ENCODE measurements around the gene OR8B2.
"Not testable (repeated sequence)": the region's sequence is repeated elsewhere in the genome, so short reads cannot be mapped to it uniquely, and the experiment has no call there.

OR8B2 gene, protein sequence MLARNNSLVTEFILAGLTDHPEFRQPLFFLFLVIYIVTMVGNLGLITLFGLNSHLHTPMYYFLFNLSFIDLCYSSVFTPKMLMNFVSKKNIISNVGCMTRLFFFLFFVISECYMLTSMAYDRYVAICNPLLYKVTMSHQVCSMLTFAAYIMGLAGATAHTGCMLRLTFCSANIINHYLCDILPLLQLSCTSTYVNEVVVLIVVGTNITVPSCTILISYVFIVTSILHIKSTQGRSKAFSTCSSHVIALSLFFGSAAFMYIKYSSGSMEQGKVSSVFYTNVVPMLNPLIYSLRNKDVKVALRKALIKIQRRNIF

DNA sequence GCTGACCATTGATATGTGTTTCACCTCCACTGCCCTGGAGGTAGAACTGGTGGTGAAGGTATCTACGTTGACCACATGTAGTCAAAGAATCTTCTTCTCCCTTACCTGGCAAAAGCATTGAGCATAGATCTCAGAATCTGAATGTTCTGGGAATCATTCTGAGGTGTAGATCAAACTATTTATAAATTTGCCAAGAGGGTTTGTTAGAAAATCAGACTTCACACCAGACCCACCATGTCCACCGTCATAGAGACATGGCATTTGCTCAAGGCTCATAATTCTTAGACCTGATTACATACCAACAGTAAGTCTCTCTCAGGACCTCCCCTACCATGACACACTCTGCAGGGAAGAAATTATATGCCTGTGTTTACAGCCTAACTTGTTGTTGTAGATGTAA is at the start of gene OR8B2:
TSS of gene OR8B2 (minus strand) at position 101 of the 400 bp plus-strand sequence. CDS start 1,156 bp downstream, outside the sequence.
- no peak for DNase-seq
- in situ Hi-C loops (cut with HindIII; ENCODE audit: low pct_ligation_motif_present, low pct_unique_long_range_greater_than_20kb, low sequenced_read_pairs): no loop called here

DNA sequence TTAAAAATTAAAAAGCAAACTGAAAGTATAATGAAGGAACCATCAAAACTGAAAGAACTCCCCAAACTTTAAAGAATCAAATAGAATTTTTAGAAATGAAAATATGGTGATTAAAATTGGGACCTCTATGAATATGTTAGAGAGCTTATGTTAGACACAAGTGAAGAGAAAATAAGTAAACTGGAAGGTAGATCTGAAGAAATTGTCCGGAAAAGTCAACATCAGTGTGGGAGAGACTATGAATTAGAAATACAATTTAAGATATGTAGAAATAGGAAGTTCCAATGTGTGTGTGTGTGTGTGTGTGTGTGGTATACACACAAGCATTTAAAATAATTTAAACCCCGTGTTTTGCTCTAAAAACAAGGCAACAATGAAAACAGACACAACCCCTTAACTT is 45.3 kb upstream of the OR8B2 start:
- no peak for DNase-seq
- in situ Hi-C loops (cut with HindIII; ENCODE audit: low pct_ligation_motif_present, low pct_unique_long_range_greater_than_20kb, low sequenced_read_pairs): loop anchor here (25.0 kb wide), 1 partner anchor 158 kb away; no protein-coding TSS in a partner anchor

DNA sequence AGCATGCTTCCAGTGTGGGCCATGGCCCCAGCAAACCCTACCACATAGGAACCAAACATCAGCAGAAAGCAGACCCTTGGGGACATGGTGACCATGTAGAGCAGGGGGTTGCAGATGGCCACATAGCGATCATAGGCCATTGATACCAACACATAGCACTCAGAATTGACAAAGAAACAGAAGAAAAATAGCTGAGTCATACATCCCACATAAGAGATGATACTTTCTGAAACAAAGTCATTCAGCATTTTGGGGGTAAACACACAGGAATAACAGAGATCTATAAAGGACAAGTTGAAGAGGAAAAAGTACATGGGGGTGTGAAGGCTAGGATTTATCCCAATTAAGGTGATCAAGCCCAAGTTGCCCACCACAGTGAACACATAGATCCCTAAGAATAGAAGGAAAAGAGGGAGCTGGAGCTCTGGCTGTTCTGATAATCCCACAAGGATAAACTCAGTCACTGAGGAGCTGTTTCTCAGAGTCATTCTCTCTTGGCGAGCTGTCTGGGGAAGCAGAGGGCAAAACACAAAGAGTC is 40.2 kb upstream of the OR8B2 start, which contains the start of gene OR8B4:
TSS of gene OR8B4 (minus strand) at position 488 of the 538 bp plus-strand sequence. CDS start at position 488, 0 bp downstream.
- DNase-seq: no peak
- in situ Hi-C loops (cut with HindIII; ENCODE audit: low pct_ligation_motif_present, low pct_unique_long_range_greater_than_20kb, low sequenced_read_pairs): no loop called here

DNA sequence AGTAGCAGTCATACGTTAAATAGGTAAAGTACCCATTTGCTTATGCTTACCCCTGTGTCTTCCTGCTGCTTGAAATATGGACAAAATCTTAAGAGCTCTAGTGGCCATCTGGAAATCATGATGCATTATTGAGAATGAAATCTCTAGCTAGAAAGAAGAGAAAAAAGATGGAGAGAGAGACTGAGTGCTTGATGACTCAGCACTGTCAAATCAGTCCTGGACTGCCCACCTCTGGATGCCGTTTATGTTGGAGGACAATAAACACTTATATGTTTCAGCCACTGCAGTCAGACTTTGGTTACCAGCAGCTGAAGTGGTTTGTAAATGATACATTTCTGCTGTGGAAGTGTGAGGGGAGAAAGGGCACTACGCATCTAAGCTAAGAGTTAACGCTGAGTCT is 36.7 kb upstream of the OR8B2 start:
- DNase-seq: no peak
- in situ Hi-C loops (cut with HindIII; ENCODE audit: low pct_ligation_motif_present, low pct_unique_long_range_greater_than_20kb, low sequenced_read_pairs): no loop called here

DNA sequence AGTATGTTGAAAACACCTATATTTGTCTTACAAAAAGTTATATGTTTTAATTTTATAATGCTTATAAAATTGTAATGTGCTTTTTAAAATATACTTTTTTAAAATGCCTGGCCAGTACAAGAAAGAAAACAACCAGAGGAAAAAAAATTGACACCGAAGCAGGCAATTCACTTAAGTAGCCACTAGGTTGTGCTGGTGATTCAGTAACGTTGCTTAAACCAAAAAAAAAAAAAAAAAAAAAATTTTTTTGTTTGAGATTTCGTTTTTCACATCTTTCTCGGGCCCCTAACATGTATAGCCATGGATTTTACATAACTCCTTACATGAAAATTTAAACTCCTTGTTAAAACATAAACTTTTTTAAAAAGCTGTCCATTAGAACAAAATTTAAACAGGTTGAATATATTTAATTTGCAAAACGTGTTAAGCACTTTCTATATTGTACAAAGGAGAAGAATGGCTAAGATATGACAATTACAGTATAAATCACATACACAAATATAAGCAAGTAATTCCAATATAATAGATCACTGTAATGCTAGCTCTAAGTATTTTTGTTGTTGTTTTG is 31.1 kb upstream of the OR8B2 start:
- in situ Hi-C loops (cut with HindIII; ENCODE audit: low pct_ligation_motif_present, low pct_unique_long_range_greater_than_20kb, low sequenced_read_pairs): no loop called here
- DNase-seq: peak; percentile 50

DNA sequence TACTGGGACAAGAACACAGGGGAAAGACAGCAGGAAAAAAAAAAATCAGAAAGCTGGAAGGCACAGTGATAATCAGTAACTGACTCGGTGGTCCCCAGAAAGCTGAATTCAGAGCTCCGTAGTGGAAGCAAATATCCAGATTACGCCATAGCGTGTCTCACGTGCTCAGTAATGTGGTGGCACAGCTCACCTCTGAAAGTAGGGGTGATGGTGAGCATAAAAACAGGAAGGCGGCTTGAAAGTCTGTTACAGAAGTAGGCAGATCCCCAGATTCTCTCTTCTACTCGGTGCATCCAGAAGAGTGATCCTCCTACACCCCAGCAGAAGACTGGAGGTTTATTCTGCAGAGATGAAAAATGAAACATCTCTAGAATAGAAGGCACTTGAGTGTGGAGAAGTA is 25.6 kb upstream of the OR8B2 start:
- in situ Hi-C loops (cut with HindIII; ENCODE audit: low pct_ligation_motif_present, low pct_unique_long_range_greater_than_20kb, low sequenced_read_pairs): no loop called here
- DNase-seq: no peak

DNA sequence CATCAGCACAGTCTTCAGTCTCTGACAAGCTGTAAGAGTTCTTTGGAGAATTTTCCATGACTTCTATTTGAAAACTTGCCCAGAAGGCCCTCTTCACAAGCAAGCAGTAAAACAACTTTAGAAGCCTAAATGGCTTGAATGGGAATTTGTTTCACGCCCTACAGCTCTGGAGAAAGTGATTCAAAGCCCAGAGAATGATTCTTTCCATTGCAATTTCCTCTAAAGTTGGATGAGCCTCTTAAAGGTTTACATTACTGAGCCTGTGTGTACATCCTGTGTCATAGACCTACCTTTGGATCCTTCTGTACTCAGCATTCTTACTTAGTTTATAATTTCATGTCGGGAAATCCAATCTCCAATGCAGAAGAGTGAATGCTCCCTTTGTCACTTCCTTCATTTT is 21.3 kb upstream of the OR8B2 start:
- DNase-seq: no peak
- in situ Hi-C loops (cut with HindIII; ENCODE audit: low pct_ligation_motif_present, low pct_unique_long_range_greater_than_20kb, low sequenced_read_pairs): no loop called here

DNA sequence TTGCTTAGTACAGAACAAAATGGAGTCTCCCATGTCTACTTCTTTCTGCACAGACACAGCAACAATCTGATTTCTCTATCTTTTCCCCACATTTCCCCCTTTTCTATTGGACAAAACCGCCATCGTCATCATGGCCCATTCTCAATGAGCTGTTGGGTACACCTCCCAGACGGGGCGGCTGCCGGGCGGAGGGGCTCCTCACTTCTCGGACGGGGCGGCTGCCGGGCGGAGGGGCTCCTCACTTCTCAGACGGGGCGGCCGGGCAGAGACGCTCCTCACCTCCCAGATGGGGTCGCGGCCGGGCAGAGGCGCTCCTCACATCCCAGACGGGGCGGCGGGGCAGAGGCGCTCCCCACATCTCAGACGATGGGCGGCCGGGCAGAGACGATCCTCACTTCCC is 18.9 kb upstream of the OR8B2 start:
- DNase-seq; in situ Hi-C loops (cut with HindIII; ENCODE audit: low pct_ligation_motif_present, low pct_unique_long_range_greater_than_20kb, low sequenced_read_pairs): not testable (repeated sequence)

DNA sequence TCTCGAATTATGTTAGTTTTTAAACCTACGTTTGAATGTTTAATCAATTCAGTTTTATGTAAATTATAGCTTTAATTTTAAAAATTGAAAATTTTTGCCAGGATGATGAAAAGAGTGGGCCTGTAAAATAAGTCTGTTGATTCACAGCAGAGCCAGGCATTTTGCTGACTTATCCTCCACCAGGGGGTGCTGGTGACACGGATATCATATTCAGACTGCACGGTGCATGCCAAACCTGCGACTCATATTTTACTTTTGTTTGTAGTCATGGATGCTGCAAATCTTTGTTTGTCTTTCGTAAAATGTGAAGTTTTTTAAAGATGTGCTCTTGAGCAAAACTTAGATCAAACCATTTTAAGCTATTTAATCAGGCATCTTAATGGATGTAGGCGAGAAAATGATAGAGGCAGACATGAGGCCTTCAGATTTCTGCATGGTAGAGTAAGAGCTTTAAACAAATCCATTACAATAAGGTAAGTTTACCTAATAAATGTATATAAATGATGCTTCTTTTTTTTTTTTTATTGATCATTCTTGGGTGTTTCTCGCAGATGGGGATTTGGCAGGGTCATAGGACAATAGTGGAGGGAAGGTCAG is 18.1 kb upstream of the OR8B2 start:
- peak; percentile 65 for DNase-seq
- in situ Hi-C loops (cut with HindIII; ENCODE audit: low pct_ligation_motif_present, low pct_unique_long_range_greater_than_20kb, low sequenced_read_pairs): no loop called here

DNA sequence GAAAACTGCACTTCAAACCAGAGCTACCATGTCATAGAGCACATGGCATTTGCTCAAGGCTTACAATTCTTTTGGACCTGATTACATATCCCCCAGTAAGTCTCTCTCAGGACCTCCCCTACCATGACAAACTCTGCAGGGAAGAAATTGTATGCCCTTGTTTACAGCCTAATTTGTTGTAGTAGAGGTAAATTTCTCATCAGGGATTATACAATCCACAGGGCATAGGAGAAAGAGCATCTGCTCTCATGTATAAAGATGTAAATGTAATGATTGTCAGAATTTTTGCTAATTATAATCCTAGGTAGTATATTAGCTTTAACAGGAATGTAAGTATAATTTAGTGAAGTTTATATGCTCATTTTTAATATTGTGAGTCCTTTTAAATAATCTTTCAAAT is 14.6 kb upstream of the OR8B2 start, which contains the start of gene OR8B3:
TSS of gene OR8B3 (minus strand) at position 101 of the 400 bp plus-strand sequence. CDS start 1,673 bp downstream, outside the sequence.
- in situ Hi-C loops (cut with HindIII; ENCODE audit: low pct_ligation_motif_present, low pct_unique_long_range_greater_than_20kb, low sequenced_read_pairs): no loop called here
- DNase-seq: no peak

DNA sequence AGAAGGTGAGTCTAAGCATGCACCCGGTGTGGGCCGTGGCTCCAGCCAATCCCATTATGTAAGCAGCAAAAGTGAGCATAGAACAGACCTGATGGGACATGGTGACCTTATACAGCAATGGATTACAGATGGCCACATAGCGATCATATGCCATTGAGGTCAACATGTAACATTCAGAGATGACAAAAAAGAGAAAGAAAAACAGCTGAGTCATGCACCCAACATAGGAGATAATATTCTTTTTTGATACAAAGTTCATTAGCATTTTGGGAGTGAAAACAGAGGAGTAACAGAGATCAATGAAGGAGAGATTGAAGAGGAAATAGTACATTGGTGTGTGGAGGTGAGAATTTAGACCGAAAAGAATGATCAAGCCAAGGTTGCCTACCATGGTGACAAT is 12.5 kb upstream of the OR8B2 start:
- in situ Hi-C loops (cut with HindIII; ENCODE audit: low pct_ligation_motif_present, low pct_unique_long_range_greater_than_20kb, low sequenced_read_pairs): not testable (repeated sequence)

DNA sequence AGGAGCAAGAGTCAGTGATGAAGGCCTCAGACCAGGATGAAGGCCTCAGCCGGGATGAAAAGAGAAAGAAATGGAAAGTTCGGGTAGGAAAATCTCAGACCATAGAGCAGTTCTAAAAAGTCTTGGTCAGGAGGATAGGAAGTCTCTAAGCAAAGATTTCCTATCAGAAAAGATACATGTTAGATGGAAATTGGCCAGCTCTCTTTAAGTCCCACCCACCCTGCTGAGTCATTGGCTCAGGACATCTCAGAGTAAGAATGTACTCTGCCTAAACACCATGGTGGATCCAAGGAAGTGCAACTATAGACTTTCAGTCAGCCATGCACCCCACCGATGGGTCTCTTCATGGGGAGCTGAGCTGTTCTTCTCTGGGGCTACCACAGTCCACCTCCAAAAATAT is 10.1 kb upstream of the OR8B2 start:
- DNase-seq: no peak
- in situ Hi-C loops (cut with HindIII; ENCODE audit: low pct_ligation_motif_present, low pct_unique_long_range_greater_than_20kb, low sequenced_read_pairs): no loop called here

More for the DNA sequence above, 12.5 kb upstream of the OR8B2 start:
- not testable (repeated sequence) for DNase-seq

DNA sequence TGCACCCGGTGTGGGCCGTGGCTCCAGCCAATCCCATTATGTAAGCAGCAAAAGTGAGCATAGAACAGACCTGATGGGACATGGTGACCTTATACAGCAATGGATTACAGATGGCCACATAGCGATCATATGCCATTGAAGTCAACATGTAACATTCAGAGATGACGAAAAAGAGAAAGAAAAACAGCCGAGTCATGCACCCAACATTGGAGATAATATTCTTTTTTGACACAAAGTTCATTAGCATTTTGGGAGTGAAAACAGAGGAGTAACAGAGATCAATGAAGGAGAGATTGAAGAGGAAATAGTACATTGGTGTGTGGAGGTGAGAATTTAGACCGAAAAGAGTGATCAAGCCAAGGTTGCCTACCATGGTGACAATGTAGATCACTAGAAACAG is 1.4 kb downstream of the OR8B2 start:
- DNase-seq; in situ Hi-C loops (cut with HindIII; ENCODE audit: low pct_ligation_motif_present, low pct_unique_long_range_greater_than_20kb, low sequenced_read_pairs): not testable (repeated sequence)

DNA sequence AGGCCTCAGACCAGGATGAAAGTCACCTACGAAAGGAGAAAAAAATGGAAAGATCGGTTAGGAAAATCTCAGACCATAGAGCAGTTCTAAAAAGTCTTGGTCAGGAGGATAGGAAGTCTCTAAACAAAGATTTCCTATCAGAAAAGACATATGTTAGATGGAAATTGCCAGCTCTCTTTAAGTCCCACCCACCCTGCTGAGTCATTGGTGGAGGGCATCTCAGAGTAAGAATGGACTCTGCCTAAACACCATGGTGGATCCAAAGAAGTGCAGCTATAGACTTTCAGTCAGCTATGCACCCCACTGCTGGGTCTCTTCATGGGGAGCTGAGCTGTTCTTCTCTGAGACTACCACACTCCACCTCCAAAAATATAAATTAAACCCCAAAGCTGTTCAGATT is 3.7 kb downstream of the OR8B2 start:
- DNase-seq: no peak
- in situ Hi-C loops (cut with HindIII; ENCODE audit: low pct_ligation_motif_present, low pct_unique_long_range_greater_than_20kb, low sequenced_read_pairs): no loop called here

DNA sequence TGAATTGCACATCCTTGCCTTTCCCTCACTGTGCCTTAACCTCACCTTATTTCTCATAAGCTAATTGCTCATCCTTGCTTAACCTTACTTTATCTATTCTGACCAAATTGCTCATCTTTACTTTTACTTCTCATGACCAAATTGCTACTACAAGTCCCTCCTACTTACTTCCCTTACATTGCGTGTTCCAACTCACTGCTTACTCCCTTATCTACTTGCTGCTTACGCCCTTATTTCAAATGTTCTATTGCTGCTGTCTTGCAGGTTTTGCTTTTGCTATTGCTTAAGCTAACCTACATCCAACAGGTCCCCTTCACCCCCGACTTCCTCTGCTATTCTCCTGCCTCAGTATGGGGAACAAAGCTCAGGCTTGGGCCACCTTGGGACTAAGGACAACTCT is 8.0 kb downstream of the OR8B2 start:
- in situ Hi-C loops (cut with HindIII; ENCODE audit: low pct_ligation_motif_present, low pct_unique_long_range_greater_than_20kb, low sequenced_read_pairs): no loop called here
- DNase-seq: no peak

DNA sequence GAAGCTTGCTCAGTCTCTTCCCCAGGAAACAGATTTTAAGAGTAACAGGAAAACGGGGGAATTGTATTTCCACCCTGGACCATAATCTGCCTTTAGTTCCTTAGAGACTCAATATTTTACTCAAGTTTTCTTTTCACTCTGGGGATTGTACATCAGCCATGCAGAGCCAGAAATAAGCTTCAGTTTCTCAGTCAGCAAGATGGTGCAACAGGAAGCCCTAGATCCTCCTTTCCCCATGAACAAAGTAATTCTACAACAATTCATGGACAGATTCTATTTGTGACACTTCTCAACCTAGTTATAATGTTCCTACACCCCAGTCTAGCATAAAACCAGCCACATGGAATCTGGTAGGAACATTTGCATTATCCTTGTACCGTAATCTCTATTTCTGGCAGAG is 24.7 kb downstream of the OR8B2 start:
- in situ Hi-C loops (cut with HindIII; ENCODE audit: low pct_ligation_motif_present, low pct_unique_long_range_greater_than_20kb, low sequenced_read_pairs): no loop called here
- DNase-seq: no peak

DNA sequence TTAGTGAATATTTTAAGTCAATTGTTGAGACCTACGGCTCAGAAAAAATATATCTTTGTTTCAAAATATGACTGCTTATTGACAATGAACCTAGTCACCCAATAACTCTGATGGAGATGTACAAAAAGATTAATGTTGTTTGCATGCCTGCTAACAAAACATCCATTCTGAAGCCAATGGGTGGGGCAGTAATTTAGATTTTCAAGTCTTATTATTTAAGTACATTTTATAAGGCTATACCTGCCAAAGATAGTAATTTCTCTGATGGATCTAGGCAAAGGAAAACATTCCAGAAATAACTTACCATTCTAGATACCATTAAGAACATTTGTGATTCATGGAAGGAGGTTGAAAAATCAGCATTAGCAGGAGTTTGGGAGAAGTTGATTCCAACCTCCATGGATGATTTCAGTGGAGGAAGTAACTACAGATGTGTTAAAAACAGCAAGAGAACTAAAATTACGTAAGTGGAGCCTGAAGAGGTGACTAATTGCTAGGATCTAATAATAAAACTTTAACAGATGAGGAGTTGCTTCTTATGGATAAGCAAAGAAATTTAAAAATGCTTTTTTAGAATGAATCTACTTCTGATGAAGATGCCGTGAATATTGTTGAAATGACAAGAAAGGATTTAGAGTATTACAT is 37.9 kb downstream of the OR8B2 start:
- DNase-seq: no peak
- in situ Hi-C loops (cut with HindIII; ENCODE audit: low pct_ligation_motif_present, low pct_unique_long_range_greater_than_20kb, low sequenced_read_pairs): no loop called here

DNA sequence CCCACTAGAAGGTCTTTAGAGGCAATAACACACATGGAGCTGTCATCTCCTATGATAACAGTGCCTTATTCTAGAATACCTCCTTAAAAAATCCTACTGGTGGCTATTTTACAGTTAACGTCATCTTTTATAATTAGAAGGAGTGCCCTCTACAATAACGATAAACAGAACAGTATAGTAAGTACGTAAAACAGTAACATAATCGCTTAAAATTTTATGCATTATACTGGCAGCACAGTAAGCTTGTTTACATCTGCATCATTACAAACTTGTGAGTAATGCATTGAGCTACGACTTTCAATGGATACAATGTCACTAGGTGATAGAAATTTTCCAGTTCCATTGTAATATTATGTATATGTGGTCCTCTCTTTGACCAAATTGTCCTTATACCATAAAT is 40.0 kb downstream of the OR8B2 start:
- in situ Hi-C loops (cut with HindIII; ENCODE audit: low pct_ligation_motif_present, low pct_unique_long_range_greater_than_20kb, low sequenced_read_pairs): no loop called here
- no peak for DNase-seq

DNA sequence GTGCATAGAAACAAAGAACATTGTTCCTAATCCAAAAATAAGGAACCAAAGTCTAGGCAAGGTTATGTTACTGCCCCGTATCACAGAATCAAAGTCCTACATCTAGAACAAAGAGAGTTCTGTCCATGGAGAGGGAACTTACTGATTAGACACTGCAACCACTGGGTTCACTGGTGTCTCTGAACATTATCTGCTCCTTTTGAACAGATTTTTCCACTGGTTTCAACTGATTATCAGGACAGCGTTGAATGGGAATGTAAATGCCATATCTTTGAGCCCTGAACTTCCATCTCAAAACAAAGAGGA is 44.2 kb downstream of the OR8B2 start:
- no peak for DNase-seq
- in situ Hi-C loops (cut with HindIII; ENCODE audit: low pct_ligation_motif_present, low pct_unique_long_range_greater_than_20kb, low sequenced_read_pairs): no loop called here
